Loucy (cell line): ENCODE data around the gene EME1.

ENCODE experiments used
- H2AFZ ChIP-seq: fragments of 200-600 bp; sonication (generic); 2 replicates; pipeline ENCODE4 v1.6.0; 2016; ENCODE audit warnings: antibody characterized with exemption, mild to moderate bottlenecking, low read length, moderate library complexity
- H3F3A ChIP-seq: fragments of 200-600 bp; 2 replicates; pipeline ENCODE4 v1.6.0; 2016; ENCODE audit warnings: antibody characterized with exemption, low read depth, mild to moderate bottlenecking
- H3K27me3 ChIP-seq: fragments of 200-600 bp; sonication (generic); 2 replicates; pipeline ENCODE4 v1.6.1; 2014; ENCODE audit warnings: low read length, mild to moderate bottlenecking; ENCODE audit not compliant: insufficient read depth, poor library complexity, severe bottlenecking
- H3K36me3 ChIP-seq: fragments of 200-600 bp; sonication (generic); 2 replicates; pipeline ENCODE4 v1.6.1; 2016; ENCODE audit warnings: low read length; ENCODE audit not compliant: insufficient read depth
- H3K4me1 ChIP-seq: fragments of 200-600 bp; sonication (generic); 2 replicates; pipeline ENCODE4 v1.5.1; 2014; ENCODE audit warnings: low read length, mild to moderate bottlenecking; ENCODE audit not compliant: insufficient read depth, poor library complexity, severe bottlenecking
- H3K4me2 ChIP-seq: fragments of 200-600 bp; sonication (generic); 2 replicates; pipeline ENCODE4 v1.6.0; 2014; ENCODE audit warnings: antibody characterized with exemption, low read length, low read depth, mild to moderate bottlenecking; ENCODE audit not compliant: poor library complexity, severe bottlenecking
- H3K4me3 ChIP-seq: fragments of 200-600 bp; sonication (generic); 2 replicates; pipeline ENCODE4 v1.5.1; 2014; ENCODE audit warnings: low read length, mild to moderate bottlenecking, mixed read lengths; ENCODE audit not compliant: poor library complexity, severe bottlenecking
- H3K79me2 ChIP-seq: fragments of 200-600 bp; sonication (generic); 2 replicates; pipeline ENCODE4 v1.6.1; 2014; ENCODE audit warnings: low read length; ENCODE audit not compliant: insufficient read depth
- H3K9ac ChIP-seq: fragments of 200-600 bp; sonication (generic); 2 replicates; pipeline ENCODE4 v1.6.0; 2014; ENCODE audit warnings: mild to moderate bottlenecking, low read depth, low read length, moderate library complexity; ENCODE audit not compliant: poor library complexity, severe bottlenecking
- H3K9me2 ChIP-seq: fragments of 200-600 bp; sonication (generic); replicated peaks from 2 replicates; pipeline ENCODE4 v1.6.1; 2016; ENCODE audit warnings: low read depth, low read length, mixed read lengths
- H3K9me3 ChIP-seq: fragments of 200-600 bp; sonication (generic); 2 replicates; pipeline ENCODE4 v1.6.1; 2014; ENCODE audit warnings: mild to moderate bottlenecking, antibody characterized with exemption, low read length, low read depth; ENCODE audit not compliant: insufficient read depth
- H4K20me1 ChIP-seq: fragments of 200-600 bp; sonication (generic); 2 replicates; pipeline ENCODE4 v1.6.0; 2014; ENCODE audit warnings: antibody characterized with exemption, low read length, mild to moderate bottlenecking; ENCODE audit not compliant: insufficient read depth, poor library complexity, severe bottlenecking
- CTCF ChIP-seq: fragments of 200-600 bp; sonication (generic); conservative IDR thresholded peaks from 2 replicates; pipeline ENCODE4 v1.5.1; 2014; ENCODE audit warnings: mild to moderate bottlenecking, antibody characterized with exemption, low read length
- EZH2phosphoT487 ChIP-seq: fragments of 200-600 bp; IDR thresholded peaks from 2 replicates; pipeline ENCODE4 v1.6.1; 2018; ENCODE audit warnings: antibody characterized with exemption, mild to moderate bottlenecking, moderate library complexity, borderline replicate concordance

The EME1 gene

GRCh38 chr17:50359998-50360461 lies 13.0 kb upstream of the EME1 start:
- H4K20me1 ChIP-seq = no peaks in the 10 kb centered on the region
- no peak overlapping the region for H3K4me2 ChIP-seq
- H3K79me2 ChIP-seq = no peaks in the 10 kb centered on the region
- H3K9me3 ChIP-seq = no peaks in the 10 kb centered on the region
- H2AFZ ChIP-seq = no peak overlapping the region
- H3K27me3 ChIP-seq = no peaks in the 10 kb centered on the region
- H3K4me1 ChIP-seq = no peaks in the 10 kb centered on the region
- H3K36me3 ChIP-seq = peaks cover 38% of the 10 kb centered on the region; the same call in 1 of the 2 replicates
- no peaks in the 10 kb centered on the region for H3F3A ChIP-seq
- no peak overlapping the region for H3K9ac ChIP-seq
- no peaks in the 10 kb centered on the region for H3K9me2 ChIP-seq
- TF ChIP-seq CTCF = no peak
- TF ChIP-seq EZH2phosphoT487 = no peak
- H3K4me3 ChIP-seq = no peak overlapping the region

GRCh38 chr17:50360486-50361115 lies 12.4 kb upstream of the EME1 start:
- H3K4me3 ChIP-seq = no peak overlapping the region
- no peaks in the 10 kb centered on the region for H4K20me1 ChIP-seq
- no peaks in the 10 kb centered on the region for H3K4me1 ChIP-seq
- peaks cover 33% of the 10 kb centered on the region; the same call in 1 of the 2 replicates for H3K36me3 ChIP-seq
- H3F3A ChIP-seq = no peaks in the 10 kb centered on the region
- no peaks in the 10 kb centered on the region for H3K9me3 ChIP-seq
- no peak overlapping the region for H3K9ac ChIP-seq
- no peak overlapping the region for H3K4me2 ChIP-seq
- no peaks in the 10 kb centered on the region for H3K27me3 ChIP-seq
- TF ChIP-seq EZH2phosphoT487 (no peak), CTCF (no peak)
- no peaks in the 10 kb centered on the region for H3K79me2 ChIP-seq
- no peak overlapping the region for H2AFZ ChIP-seq
- H3K9me2 ChIP-seq = no peaks in the 10 kb centered on the region

- H3K4me1 ChIP-seq = no peaks in the 10 kb centered on the region
- peak; percentile 89 for TF ChIP-seq CTCF
- TF ChIP-seq EZH2phosphoT487 = no peak
- no peak overlapping the region for H3K4me3 ChIP-seq
- H3K36me3 ChIP-seq = peaks cover 26% of the 10 kb centered on the region; the same call in 1 of the 2 replicates
- H3K79me2 ChIP-seq = no peaks in the 10 kb centered on the region
- H2AFZ ChIP-seq = no peak overlapping the region
- no peaks in the 10 kb centered on the region for H3K9me3 ChIP-seq
- H3K27me3 ChIP-seq = no peaks in the 10 kb centered on the region
- H3K9me2 ChIP-seq = no peaks in the 10 kb centered on the region
- no peak overlapping the region for H3K9ac ChIP-seq
- no peaks in the 10 kb centered on the region for H3F3A ChIP-seq
- H4K20me1 ChIP-seq = no peaks in the 10 kb centered on the region
- no peak overlapping the region for H3K4me2 ChIP-seq
Measured at GRCh38 chr17:50361561-50362480, 11.2 kb upstream of the EME1 start.
